DMS153 treated with DMSO at 0.1 percent for 48 hours (cell line): Measurements from ENCODE around the gene TRAPPC2L.

Source experiments
- DNase-seq: peaks from one replicate; lab custom pipeline; 2025; ENCODE audit not compliant: unreplicated experiment; lab: John Stamatoyannopoulos, UW

Gene TRAPPC2L

DNA sequence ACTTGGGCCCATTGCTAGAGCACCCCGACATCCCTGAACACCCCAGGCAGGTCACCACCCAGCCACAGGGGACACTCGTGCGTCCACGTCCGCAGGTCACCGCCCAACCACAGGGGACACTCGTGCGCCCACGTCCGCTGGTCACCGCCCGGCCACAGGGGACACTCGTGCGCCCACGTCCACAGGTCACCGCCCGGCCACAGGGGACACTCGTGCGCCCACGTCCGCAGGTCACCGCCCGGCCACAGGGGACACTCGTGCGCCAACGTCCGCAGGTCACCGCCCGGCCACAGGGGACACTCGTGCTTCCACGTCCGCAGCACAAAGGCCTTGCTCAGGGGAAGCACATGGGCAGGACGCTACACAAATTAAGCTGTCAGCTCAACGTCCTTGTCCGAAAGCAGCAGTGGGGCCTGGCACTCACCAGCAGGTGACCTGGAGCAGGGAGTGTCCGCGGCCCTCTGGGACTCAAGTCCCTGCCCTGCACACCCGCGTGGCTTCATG, 17.8 kb upstream of the TRAPPC2L start:
- DNase-seq = no peak

DNA sequence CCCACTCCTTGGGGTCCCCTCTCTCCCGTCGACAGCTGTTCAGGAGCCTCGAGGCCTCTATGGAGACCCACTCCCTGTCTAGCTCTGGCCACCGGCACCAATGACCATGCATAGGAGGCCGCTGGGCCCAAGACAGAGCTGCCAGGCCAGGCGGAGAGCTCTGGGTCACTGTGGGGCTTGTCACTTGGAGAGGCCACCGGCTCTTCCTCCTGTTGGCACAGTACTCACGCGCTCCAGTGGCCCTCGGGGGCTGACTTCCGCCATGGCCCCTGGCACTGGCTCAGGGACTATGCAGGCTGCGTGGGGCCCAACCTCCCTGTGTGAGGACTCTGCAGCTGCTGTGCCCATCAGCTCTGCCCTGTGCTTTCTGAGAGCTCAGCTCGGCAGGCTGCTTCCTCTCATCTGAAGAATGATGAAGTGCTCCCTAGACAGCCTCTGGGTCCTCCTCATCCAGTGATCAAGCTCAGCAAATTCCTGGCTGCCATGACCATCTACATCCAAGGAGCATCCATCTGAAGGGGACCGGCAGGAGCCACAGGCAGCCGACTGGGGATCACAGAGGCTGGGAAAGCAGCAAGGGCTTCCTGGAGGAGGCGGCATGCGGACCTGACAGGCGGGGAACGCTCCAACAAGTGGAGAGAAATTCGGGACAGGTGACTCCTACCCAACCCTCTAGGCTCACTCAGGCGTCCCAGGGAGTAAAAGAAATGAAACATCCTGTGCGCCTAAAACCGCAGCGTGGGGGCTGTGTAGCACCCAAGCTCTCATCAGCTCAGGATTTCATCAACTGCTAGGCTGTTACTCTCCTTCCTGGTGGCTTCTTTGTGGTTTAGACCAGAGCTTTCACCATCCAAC, 17.0 kb upstream of the TRAPPC2L start:
- DNase-seq = no peak

DNA sequence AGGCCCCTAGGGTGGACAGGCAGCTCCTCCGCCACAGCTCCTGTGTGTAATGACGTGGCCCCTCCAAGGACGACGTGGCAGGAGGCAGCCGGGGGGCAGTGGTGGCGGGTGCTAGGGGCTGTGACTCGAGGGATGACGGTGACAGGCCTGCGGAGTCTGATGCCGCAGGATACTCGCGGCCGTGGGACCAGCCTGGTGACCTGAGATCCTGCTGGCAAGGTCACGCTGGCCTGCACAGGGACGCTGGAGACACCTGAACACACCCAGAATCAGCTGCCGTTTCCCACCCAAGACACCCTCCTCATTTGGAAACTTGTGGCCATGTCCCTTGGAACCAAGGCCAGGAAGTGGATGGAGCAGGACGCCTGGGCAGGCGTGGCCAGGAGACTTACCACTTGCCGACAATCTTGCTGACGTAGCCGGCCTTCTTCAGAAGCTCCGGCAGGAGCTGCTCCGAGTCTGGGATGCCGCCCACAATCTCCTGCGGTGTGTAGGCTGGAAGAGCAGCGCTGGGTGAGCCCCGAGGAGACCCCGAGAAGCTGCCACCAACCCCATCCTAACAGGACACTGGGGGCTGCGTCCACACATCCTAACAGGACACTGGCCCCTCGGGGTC, 16.2 kb upstream of the TRAPPC2L start:
- no peak for DNase-seq

- no peak for DNase-seq
Measured at GRCh38 chr16:88841521-88842307, 15.2 kb upstream of the TRAPPC2L start.

DNA sequence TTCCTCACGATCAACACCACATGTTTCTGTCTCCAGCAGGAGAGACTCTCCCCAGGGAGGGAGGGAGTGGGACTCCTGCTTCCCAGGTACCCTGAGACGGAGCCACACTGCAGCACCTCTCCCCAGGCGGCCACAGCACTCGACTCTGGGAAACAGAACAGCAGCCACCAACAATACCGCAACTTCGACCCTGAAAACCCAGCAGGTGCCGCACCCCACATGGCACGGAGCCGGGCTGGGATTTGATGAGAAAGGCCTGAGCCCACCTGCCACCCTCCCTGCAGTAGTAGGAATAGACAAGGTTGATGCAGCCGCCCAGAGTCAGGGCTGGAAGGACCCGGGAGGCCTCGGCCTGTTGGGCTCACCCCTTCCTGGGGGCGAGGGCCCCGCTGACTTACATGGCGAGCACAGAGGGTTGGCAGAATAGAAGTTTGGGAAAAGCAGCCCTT, 14.6 kb upstream of the TRAPPC2L start:
- DNase-seq = no peak

DNA sequence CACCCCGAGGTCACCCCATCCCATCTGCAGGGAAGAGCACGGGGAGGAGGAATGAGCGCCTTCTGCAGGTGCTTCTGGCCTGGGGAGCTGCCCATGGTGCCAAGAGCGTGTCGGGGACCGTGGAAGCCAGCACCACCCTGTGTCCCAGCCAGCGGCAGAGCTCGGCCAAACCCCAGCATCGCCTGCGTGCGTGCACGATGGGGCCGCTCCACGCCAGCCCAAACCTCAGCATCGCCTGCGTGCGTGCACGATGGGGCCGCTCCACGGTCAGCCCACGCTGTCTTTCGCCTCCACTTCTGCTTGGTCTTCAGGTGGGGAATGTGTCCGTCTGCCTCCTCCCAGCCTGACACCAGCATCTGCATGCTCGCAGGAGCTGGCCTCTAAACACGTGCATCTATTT, 14.1 kb upstream of the TRAPPC2L start:
- DNase-seq = no peak

GRCh38 chr16:88843256-88843655, 13.7 kb upstream of the TRAPPC2L start:
- no peak for DNase-seq

DNA sequence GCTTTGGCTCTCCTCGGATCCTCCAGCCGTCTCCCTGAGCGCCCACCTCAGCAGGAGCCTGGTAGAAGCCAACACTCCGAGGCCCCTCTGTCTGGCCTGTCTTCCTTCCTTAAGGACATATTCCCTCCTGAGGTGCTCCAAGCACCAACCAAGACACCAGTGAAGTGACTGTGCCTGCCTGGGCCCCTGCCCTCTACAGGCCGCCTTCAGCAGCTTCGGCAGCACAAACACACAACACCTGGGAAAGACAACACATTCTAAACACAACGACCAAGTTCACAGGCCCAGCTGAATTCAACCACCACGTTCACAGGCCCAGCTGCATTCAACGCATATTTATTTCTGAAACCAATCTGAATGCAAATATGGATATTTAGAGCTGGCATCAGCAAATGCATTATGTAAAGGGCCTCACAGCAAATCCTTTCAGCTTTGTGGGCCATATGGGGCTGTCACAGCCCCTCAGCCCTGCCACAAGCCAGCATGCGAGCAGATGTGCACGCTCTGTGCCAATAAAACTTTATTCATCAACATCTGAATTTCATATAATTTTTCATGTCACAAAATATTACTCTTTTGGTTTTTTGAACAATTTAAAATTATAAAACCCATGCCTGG, 12.4 kb upstream of the TRAPPC2L start:
- no peak for DNase-seq

DNA sequence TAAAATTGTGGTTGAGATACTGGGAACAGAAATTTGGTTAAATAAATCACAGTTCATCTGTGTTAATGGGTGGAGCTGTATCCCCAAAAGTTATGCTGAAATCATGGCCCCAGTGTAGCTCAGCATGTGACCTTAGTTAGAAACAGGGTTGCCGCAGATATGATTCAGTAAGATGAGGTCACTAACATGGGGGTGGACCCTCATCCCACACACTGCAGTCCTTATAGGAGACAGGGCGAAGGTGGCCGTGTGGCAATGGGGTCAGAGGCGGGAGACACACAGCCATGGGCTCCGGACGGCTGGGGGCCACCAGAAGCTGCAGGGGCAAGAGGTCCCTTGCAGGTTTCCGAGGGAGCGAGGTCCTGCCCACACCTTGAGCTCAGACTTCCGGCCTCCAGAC, 10.8 kb upstream of the TRAPPC2L start:
- no peak for DNase-seq

DNA sequence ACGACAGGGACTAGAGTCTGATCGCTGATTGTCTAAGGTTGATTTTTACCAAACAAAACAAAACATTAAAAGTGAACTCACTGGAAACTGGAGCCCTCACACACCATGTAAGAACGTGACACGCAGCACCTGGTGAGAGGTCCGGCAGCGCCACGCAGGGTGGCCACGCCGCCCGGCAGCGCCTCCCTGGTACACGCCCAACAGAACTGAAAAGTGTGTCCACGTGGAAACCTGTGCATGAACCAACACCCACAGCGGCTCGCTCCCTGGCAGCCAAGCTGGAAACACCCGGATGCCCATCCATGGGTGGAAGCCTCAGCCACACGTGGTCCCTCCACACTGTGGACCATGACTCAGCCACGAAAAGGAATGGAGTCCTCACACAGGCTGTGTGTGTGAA, 9.3 kb upstream of the TRAPPC2L start:
- DNase-seq = no peak

- no peak for DNase-seq
Measured at GRCh38 chr16:88848557-88848956, 8.4 kb upstream of the TRAPPC2L start.

GRCh38 chr16:88850531-88851199, 6.3 kb upstream of the TRAPPC2L start:
- no peak for DNase-seq

DNA sequence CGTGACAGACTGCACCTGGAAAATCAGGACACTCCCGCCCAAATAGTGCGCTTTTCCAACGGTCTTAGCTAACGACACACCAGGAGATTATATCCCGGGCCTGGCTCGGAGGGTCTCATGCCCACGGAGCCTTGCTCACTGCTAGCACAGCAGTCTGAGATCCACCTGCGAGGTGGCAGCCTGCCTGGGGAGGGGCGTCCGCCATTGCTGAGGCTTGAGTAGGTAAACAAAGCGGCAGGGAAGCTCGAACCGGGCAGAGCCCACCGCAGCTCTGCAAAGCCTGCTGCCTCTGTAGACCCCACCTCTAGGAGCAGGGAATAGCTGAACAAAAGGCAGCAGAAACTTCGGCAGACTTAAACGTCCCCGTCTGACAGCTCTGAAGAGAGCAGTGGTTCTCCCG, 5.3 kb upstream of the TRAPPC2L start:
- no peak for DNase-seq

DNA sequence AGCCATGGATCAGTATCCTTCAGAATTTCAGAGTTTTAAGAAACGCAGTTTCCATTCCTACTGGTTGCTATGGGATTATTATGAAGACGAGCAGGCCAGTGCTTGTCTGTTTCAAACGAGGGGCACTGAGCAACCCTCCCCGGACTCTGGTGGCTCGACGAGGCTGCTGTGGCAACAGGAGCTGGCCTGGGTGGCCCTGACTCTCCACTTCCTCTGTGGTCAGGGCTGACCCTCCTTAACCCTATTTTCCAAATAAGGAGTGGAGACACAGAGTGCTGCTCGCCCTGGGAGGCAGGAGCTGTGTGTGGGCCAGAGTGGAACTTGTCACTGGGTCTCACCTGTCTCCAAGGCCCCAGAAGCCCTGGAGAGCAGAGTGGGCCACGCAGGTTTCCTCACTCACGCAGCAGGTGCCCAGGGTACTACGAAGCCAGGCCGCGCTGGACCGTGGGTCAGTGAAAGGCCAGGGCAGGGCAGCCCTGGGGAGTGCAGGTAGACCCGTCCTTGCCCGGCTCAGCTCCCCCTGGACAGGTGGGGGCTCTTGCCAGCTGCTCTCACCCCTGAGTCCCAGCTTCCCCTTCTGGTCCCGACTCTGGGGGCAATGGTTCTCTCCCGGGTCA, 3.5 kb upstream of the TRAPPC2L start:
- DNase-seq = no peak

DNA sequence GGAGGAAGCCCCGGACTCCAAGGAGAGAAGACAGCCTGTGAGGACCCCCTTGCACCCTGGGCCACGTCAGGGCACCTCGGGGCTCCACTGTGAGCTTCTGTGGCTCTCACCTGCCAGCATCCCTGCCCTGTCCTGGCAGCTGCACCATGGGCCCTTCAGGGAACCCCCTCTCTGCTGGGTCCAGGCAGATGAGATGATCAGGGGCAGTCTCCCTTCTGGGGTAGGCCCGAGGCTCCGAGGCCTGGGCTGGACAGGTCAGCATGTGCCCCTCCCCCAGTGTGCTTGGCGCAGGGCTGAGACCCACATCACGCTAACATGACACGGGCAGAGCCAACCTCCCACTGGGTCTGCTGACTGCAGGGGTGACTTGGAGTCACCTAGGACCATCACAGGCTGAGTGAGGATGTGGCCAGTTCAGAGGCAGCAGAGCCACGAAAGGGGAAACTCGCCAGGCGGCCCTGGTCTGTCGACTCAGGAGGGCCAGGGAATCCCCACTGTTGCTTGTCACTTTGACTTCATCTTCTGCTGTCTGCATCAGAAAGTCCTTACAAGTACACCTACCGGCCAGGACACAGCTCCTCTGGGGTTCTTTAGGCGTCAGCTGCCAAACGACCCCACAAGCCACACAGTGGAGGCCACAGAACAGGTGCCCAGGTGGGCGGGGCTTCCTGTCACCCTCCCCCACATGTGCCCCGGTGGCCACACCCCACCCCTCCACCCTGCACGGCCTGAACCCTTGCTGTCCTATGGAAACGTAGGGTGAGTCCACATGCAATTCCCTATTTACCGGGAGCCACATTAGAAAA, 2.4 kb upstream of the TRAPPC2L start:
- DNase-seq = no peak

GRCh38 chr16:88855176-88855575, 1.8 kb upstream of the TRAPPC2L start:
- DNase-seq = no peak

GRCh38 chr16:88855736-88856121, 1.2 kb upstream of the TRAPPC2L start:
- DNase-seq = no peak

DNA sequence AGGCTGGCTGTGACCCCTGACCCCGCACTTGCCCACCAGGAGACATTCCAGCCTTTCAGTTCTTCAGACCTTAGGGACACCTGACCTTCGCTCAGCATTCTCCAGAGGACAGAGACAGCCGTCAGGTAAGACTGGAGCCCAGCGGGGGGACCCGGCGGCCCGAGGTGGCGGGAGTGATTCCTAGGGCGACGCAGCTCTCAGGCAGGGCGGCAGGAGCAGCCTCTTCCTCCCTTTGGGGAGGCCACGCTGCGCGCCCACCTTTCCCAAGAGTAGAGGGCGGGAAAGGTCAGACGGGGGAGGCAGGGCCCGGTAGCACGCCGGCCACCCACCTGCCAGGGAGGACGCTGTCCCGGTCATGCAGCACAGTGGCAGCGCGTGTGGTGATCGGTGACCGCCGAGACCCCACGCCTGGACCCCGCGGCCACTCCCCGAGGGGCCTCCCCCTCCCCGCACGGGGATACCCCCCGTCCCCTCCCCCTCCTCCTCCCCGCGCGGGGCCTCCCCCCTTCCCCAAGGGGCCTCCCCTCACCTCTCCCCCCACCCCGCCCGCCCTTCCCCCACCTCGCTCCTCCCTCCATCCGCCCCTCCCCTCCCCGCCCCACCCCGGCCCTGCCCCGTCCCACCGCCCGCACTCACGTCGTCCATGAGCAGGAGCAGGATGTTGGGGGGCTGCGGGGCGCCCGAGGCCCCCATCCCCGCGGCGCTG, 652 bp upstream of the TRAPPC2L start:
- DNase-seq = no peak
